ENCODE results near the gene ATP10D.

ATP10D gene

GRCh38 chr4:47577779-47578553 lies 92.9 kb downstream of the ATP10D start:
- no peak for TF ChIP-seq CTCF (conservative IDR thresholded peaks at IDR 0.05; ENCODE audit: low read length)
- peak; percentile 38 for DNase-seq (ENCODE audit: low read depth)
- H3K4me3 ChIP-seq (ENCODE audit: low read length): no peak overlapping the region

GRCh38 chr4:47579235-47579634 lies 94.2 kb downstream of the ATP10D start:
- TF ChIP-seq CTCF (conservative IDR thresholded peaks at IDR 0.05; ENCODE audit: low read length): no peak
- H3K4me3 ChIP-seq (ENCODE audit: low read length): no peak overlapping the region
- no peak for DNase-seq (ENCODE audit: low read depth)

- DNase-seq (ENCODE audit: low read depth): no peak
- TF ChIP-seq CTCF (conservative IDR thresholded peaks at IDR 0.05; ENCODE audit: low read length): no peak
- no peak overlapping the region for H3K4me3 ChIP-seq (ENCODE audit: low read length)
Observed at GRCh38 chr4:47590325-47590724, 105.2 kb downstream of the ATP10D start.

- no peak for DNase-seq (ENCODE audit: low read depth)
- no peak overlapping the region for H3K4me3 ChIP-seq (ENCODE audit: low read length)
- TF ChIP-seq CTCF (conservative IDR thresholded peaks at IDR 0.05; ENCODE audit: low read length): no peak
Observed at GRCh38 chr4:47597696-47598095, 112.6 kb downstream of the ATP10D start.

GRCh38 chr4:47598320-47598719 lies 113.2 kb downstream of the ATP10D start:
- TF ChIP-seq CTCF (conservative IDR thresholded peaks at IDR 0.05; ENCODE audit: low read length): no peak
- DNase-seq (ENCODE audit: low read depth): no peak
- H3K4me3 ChIP-seq (ENCODE audit: low read length): no peak overlapping the region

- no peak overlapping the region for H3K4me3 ChIP-seq (ENCODE audit: low read length)
- no peak for DNase-seq (ENCODE audit: low read depth)
- no peak for TF ChIP-seq CTCF (conservative IDR thresholded peaks at IDR 0.05; ENCODE audit: low read length)
Observed at GRCh38 chr4:47598896-47599295, 113.8 kb downstream of the ATP10D start.

GRCh38 chr4:47606482-47606881 lies 121.4 kb downstream of the ATP10D start:
- no peak for TF ChIP-seq CTCF (conservative IDR thresholded peaks at IDR 0.05; ENCODE audit: low read length)
- no peak for DNase-seq (ENCODE audit: low read depth)
- no peak overlapping the region for H3K4me3 ChIP-seq (ENCODE audit: low read length)
